ENCODE results near the gene WDR59.
"Not testable (repeated sequence)": the region's sequence is repeated elsewhere in the genome, so short reads cannot be mapped to it uniquely, and the experiment has no call there.

Gene WDR59, protein sequence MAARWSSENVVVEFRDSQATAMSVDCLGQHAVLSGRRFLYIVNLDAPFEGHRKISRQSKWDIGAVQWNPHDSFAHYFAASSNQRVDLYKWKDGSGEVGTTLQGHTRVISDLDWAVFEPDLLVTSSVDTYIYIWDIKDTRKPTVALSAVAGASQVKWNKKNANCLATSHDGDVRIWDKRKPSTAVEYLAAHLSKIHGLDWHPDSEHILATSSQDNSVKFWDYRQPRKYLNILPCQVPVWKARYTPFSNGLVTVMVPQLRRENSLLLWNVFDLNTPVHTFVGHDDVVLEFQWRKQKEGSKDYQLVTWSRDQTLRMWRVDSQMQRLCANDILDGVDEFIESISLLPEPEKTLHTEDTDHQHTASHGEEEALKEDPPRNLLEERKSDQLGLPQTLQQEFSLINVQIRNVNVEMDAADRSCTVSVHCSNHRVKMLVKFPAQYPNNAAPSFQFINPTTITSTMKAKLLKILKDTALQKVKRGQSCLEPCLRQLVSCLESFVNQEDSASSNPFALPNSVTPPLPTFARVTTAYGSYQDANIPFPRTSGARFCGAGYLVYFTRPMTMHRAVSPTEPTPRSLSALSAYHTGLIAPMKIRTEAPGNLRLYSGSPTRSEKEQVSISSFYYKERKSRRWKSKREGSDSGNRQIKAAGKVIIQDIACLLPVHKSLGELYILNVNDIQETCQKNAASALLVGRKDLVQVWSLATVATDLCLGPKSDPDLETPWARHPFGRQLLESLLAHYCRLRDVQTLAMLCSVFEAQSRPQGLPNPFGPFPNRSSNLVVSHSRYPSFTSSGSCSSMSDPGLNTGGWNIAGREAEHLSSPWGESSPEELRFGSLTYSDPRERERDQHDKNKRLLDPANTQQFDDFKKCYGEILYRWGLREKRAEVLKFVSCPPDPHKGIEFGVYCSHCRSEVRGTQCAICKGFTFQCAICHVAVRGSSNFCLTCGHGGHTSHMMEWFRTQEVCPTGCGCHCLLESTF

GRCh38 chr16:74984529-74985296 lies at the start of gene WDR59:
Gene WDR59, minus strand, starts transcription at chr16:74985123. Its CDS starts 106 bp downstream, at chr16:74985017.
- peak; percentile 97 for DNase-seq

DNA sequence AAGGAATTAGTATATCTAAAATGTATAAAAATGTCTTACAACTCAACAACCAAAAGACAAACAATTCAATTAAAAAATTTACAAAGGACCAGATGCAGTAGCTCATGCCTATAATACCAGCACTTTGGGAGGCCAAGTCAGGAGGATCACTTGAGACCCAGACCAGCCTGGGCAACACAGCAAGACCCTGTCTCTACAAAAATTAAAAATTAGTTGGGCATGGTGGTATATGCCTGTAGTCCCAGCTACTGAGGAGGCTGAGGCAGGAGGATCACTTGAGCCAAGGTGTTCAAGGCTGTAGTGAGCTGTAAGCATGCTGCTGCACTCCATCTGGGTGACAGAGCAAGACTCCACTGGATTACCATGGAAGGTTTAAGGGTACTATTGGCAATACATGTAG lies 47.7 kb upstream of the WDR59 start:
- DNase-seq, result no peak

GRCh38 chr16:75029854-75030253 lies 44.9 kb upstream of the WDR59 start:
- DNase-seq, result no peak

GRCh38 chr16:75028544-75029135 lies 43.7 kb upstream of the WDR59 start:
- DNase-seq, result no peak

GRCh38 chr16:75027520-75028300 lies 42.8 kb upstream of the WDR59 start:
- no peak for DNase-seq

DNA sequence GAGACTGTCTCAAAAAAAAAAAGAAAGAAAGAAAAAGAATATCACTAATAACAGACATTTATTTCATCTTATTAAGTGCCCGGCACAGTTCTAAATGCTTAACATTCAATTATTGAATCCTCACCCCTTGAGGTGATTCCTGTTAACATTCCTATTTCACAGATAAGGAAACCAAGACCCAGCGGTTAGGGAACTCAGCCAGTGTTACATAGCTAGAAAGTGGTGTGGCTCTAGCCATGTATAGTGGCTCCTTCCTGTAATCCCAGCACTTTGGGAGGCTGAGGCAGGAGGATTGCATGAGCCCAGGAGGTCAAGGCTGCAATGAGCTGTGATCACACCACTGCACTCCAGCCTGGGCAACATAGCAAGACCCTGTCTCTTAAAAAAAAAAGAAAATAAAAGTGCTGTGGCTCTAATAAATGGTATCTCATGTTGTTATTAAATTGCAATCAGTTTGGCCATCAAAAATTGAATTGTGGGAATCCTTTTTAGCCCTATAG lies 42.0 kb upstream of the WDR59 start:
- no peak for DNase-seq

GRCh38 chr16:75026239-75026891 lies 41.4 kb upstream of the WDR59 start:
- DNase-seq, result not testable (repeated sequence)

DNA sequence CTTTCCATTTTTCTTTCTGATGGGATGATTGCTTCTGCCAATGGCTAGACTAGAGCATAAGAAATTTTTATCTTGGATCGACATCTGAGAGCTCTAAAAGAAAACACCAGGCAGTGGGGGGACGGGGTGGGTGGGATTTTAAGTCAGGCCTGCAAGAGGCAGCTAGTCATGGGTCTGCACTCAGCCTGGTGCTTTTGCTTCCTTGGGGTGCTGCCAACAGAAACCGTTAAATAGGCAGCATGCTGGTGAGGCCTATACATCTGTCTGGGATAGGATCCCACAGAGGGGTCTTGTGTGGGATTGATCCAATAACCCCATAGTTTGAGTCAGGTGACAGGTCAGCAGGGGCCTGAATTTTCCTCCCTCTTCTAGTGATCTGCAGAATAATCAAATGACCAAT lies 40.8 kb upstream of the WDR59 start:
- DNase-seq, result no peak

- no peak for DNase-seq
Measured at GRCh38 chr16:75024594-75024993, 39.7 kb upstream of the WDR59 start.

- DNase-seq, result no peak
Measured at GRCh38 chr16:75024182-75024581, 39.3 kb upstream of the WDR59 start.

DNA sequence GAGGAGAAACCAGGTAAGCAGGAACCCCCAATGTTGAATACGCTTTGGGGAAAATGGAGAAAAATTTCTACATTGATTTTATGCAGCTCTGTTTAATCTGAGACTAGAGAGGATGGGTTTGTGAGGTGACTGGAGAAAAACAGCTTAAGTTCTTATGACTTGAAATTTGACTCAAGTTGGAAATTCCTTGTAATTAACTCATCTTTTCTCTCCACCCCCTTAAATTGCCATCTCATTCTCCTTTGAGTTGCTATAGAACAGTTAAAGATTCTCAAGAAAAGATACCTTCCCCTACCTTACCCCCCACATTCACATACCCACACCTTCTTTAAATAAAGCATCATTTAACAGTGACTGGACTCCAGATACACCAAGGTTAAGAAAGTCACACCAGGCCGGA lies 38.1 kb upstream of the WDR59 start:
- DNase-seq, result no peak

DNA sequence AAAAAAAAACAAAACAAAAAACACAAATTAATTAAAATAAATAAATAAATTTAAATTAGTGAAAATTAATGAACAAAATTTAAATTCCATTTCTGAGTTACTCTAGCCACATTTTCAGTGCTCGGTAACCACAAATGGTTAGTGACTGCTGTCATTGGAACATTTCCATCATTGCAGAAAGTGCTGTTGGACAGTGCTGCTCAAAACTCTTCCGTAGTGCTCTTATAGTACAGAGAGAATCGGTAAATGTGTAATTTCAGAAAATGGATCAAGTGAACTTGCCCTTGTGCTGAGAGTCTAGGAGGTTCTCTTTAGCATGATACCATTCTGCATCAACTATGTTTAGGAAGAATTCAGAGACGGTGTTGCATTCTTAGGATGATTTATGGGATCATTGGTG lies 37.6 kb upstream of the WDR59 start:
- no peak for DNase-seq

DNA sequence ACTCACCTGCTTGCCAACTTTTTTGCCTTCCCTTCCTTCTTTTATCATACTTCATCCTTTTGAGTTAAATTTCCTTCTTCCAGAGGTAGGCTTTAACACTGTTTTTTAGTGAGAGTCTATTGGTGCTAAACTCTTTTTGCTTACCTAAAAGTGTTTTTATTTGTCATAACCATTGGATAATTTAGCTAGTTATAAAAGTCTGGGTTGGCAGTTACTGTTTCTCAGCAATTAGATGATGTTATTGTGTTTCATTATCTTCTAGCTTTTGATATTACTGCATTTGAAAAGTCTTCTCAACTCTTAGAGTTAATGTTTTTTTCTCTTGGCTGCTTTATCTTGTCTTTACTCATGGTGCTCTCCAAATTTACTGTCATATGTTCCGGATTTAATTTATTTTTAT lies 36.5 kb upstream of the WDR59 start:
- DNase-seq, result no peak

GRCh38 chr16:75019586-75019985 lies 34.7 kb upstream of the WDR59 start:
- no peak for DNase-seq

DNA sequence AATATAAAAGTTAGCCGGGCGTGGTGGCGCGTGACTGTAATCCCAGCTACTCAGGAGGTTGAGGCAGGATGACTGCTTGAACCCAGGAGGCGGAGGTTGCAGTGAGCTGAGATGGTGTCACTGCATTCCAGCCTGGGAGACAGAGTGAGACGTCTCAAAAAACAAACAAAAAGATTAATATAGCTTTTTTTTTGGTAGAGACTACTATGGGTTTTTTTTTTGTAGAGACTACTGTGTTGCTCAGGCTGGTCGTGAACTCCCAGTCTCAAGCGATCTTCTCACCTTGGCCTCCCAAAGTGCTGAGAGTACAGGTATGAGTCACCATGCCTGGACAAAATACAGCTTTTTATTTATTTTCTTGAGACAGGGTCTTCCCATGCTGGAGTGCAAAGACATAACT lies 34.1 kb upstream of the WDR59 start:
- no peak for DNase-seq

- no peak for DNase-seq
Measured at GRCh38 chr16:75017670-75018525, 33.0 kb upstream of the WDR59 start.

DNA sequence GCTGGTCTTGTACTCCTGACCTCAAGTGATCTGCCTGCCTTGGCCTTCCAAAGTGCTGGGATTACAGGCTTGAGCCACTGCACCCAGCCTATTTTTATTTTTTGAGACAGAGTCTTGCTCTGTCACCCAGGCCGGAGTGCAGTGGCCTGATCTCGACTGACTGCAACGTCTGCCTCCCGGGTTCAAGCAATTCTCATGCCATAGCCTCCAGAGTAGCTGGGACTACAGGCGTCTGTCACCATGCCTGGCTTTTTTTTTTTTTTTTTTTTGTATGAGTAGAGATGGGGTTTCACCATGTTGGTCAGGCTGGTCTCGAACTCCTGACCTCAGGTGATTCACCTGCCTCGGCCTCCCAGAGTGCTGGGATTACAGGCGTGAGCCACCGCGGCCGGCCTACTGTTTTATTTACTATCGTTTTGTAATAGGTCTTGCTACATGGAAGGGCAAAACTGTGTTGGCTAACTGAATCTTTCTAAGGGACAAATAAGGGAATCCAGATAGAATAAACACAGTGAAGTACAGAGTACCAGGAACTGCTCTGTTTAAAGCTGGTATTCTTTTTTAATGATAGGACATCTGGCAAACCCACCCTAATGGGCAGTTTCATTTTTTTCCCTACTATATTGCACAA lies 31.6 kb upstream of the WDR59 start:
- not testable (repeated sequence) for DNase-seq

GRCh38 chr16:75014318-75014717 lies 29.4 kb upstream of the WDR59 start:
- DNase-seq, result no peak

DNA sequence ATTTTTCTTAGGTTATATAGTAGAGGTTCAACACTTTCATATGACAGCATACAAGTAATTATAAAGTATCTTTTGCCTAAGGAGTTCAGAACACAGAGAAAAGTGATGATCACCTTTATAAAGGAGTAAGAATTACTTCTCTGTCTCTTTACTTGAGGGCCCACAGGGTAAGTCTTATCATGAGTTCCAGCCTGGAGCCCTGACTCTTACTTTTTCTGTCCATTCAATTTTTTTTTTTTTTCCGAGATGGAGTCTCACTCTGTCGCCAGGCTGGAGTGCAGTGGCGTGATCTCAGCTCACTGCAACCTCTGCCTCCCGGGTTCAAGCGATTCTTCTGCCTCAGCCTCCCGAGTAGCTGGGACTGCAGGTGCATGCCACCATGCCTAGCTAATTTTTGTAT lies 28.2 kb upstream of the WDR59 start:
- DNase-seq, result not testable (repeated sequence)

All from NCI-H2107 (cell line).